Stimulated activated CD4-positive, alpha-beta T cell treated with anti-CD3 and anti-CD28 coated beads, Interleukin-1b, Interleukin-23, amount 100 ng/mL, for 48 hours (primary cell): Measurements from ENCODE around the gene DAB2IP.

Experiments used
- DNase-seq: peaks from one replicate; pipeline ENCODE4 v3.0.0-alpha.2; 2020

The DAB2IP gene

GRCh38 chr9:121767171-121767769, 115.8 kb downstream of the DAB2IP start:
- no peak for DNase-seq

DNA sequence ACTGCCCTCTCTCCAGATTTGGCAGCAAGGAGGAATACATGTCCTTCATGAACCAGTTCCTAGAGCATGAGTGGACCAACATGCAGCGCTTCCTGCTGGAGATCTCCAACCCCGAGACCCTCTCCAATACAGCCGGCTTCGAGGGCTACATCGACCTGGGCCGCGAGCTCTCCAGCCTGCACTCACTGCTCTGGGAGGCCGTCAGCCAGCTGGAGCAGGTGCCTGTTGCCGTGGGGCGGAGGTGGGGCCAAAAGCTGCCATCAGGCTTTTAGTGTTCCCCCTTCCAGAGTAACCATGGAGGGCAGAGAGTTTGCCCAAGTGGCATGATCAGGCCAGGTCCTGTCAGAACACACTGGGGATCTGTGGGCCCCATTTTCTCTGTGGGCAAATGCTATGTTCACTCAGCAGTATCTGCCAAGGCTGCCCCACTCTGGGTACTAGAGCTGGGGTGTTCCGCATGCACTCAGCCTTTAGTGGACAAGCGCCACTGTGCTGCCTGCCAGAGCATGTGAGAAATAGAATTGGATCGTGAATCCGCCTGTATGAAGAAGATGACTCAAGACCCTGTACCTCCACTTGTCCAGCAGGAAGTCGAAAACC, 117.1 kb downstream of the DAB2IP start:
- DNase-seq = no peak

DNA sequence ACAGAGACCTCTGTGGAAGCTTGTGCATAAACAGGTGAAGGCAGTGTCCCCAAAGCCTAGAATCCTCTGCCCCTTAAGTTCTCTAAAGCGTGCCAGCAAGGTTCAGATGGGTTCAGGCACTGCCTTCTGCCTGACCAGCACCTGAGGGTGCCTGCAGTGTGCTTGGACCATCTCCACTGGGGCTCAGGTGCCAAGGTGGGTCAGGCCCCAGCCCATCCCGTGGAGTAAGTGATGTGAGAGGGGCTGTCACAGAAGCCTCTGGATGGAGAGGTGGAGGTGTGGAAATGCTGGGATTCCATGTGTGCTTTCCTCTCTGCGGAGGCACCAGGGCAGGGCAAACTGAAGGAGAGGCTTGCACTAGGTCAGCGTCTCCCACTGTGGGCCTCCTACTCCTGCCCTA, 118.5 kb downstream of the DAB2IP start:
- no peak for DNase-seq

- DNase-seq = no peak
Measured at GRCh38 chr9:121770415-121771273, 119.2 kb downstream of the DAB2IP start.

GRCh38 chr9:121771418-121771817, 120.0 kb downstream of the DAB2IP start:
- no peak for DNase-seq

GRCh38 chr9:121771851-121772599, 120.6 kb downstream of the DAB2IP start:
- DNase-seq = no peak

DNA sequence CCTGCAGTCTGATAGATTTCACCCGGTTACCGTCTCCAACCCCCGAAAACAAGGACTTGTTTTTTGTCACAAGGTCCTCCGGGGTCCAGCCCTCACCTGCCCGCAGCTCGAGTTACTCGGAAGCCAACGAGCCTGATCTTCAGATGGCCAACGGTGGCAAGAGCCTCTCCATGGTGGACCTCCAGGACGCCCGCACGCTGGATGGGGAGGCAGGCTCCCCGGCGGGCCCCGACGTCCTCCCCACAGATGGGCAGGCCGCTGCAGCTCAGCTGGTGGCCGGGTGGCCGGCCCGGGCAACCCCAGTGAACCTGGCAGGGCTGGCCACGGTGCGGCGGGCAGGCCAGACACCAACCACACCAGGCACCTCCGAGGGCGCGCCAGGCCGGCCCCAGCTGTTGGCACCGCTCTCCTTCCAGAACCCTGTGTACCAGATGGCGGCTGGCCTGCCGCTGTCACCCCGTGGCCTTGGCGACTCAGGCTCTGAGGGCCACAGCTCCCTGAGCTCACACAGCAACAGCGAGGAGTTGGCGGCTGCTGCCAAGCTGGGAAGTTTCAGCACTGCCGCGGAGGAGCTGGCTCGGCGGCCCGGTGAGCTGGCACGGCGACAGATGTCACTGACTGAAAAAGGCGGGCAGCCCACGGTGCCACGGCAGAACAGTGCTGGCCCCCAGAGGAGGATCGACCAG, 121.3 kb downstream of the DAB2IP start:
- no peak for DNase-seq

DNA sequence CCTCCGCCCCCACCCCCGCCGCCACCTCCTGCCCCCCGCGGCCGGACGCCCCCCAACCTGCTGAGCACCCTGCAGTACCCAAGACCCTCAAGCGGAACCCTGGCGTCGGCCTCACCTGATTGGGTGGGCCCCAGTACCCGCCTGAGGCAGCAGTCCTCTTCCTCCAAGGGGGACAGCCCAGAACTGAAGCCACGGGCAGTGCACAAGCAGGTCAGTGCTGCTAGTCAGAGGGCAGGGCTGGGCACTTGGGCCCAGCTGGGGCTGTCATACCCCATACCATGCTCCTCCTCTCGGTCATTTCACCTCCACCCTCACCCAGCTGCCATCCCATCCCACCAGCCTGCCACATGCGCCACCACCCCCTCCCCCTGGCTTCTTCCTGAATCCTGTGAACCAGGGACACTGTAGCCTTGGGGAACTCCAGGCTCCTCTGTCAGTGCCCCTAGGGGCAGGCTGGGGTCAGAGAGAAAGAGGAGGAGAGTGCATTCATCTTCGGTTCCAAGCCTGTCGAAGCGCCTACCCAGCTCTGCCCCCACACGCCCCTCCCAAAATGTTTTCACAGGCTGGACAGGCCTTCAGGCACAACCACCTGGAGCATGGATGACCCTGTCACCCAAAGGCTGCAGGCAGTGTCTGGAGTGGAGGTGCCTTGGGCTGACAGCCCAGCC, 122.0 kb downstream of the DAB2IP start:
- no peak for DNase-seq

DNA sequence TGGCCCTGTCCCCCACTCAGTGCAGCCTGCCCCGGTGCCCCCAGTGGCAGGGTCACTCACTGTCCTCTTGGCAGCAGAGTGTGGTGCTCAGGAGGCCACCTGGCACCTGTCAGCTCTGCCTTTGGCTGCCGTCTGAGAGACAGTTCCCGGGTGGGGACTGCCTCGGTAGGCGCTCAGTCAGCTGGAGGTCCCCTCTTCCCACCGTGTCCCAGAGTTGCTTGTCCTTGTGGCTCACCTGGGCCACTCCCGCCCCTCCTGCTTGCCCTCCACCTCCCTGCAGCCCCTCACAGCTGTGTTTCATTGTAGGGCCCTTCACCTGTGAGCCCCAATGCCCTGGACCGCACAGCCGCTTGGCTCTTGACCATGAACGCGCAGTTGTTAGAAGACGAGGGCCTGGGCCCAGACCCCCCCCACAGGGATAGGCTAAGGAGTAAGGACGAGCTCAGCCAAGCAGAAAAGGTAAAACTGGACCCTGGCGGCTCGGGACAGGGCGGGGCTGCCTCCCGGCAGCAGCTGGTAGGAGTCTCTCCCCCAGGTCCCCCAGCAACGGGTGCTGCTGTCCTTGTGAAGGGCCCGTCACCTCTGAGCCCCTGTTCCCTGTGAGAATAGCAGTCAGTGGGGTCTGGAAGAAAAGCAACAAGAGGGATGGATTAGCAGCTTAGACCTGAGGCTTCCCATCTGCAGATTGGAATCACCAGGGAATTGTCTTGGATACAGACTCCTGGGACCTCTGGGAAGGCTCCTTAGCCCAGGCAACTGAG, 122.7 kb downstream of the DAB2IP start:
- no peak for DNase-seq

DNA sequence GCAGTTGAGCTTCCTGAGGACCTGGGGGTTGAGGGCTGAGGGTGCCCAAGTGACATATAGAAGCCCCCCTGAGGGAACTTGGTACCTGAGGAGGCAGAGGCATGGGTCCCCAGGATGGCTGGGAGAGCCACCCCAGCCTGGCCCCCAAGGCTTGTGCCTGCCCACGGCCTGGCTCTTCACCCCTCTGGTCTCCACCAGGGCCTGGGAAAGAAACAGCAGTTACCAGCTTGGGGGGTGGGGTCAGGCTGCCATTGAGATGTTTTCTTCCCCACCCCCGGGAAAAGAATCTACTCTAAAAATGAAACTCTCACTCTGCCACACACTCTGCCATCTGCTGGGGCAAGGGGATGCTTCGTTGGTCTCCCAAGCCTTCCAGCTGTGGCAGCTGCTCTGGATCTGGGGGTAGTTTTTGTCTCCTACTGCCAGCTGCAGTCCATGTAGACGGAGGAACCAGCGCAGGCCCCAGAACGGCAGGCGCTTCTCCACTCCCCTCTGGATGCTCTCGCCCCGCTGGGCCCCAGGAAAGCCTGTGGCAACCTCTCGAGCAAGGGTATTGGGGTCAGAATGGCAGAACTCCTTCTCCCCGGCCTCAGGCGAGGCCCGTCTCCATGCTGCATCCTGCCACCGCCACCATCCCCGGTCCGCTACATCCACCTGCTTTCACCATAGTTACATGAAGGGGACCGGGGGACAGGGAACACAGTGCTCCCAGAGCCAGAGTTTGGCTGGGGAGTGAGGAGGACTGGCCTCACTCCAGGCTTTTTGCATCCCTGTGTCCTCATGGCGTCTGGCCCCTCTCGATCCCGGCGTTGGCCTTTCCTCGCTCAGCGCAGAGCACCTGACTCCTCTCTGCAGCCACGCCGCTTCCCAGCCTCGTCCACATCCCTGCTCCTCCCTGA, 123.5 kb downstream of the DAB2IP start:
- DNase-seq = no peak

DNA sequence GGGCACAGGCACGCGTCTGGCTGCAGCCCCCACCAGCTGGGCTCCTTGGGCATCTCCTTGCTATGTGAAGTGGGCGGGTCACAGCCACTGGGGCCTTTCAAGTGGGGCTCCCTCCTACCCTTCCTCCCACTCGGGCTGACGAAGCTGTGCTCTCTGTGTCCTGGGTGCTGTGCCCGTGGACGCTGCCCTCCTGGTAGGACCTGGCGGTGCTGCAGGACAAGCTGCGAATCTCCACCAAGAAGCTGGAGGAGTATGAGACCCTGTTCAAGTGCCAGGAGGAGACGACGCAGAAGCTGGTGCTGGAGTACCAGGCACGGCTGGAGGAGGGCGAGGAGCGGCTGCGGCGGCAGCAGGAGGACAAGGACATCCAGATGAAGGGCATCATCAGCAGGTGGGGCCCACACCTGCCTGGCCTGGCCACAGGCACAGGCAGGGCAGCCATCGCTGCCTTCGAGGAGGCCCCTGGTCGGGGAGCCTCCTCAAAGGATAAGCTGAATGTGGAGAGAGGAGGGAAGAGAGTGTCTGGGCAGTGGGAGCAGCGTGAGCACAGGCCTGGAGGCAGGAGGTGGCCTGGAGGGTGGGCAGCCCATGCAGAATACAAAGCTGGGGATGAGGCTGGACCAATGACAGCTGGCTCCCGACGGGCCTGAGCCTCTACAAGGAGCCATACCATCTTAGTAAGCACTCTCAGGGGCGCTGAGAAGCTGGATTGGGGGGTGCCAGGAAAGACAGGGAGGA, 124.7 kb downstream of the DAB2IP start:
- no peak for DNase-seq

GRCh38 chr9:121776739-121777637, 125.6 kb downstream of the DAB2IP start:
- DNase-seq = no peak

DNA sequence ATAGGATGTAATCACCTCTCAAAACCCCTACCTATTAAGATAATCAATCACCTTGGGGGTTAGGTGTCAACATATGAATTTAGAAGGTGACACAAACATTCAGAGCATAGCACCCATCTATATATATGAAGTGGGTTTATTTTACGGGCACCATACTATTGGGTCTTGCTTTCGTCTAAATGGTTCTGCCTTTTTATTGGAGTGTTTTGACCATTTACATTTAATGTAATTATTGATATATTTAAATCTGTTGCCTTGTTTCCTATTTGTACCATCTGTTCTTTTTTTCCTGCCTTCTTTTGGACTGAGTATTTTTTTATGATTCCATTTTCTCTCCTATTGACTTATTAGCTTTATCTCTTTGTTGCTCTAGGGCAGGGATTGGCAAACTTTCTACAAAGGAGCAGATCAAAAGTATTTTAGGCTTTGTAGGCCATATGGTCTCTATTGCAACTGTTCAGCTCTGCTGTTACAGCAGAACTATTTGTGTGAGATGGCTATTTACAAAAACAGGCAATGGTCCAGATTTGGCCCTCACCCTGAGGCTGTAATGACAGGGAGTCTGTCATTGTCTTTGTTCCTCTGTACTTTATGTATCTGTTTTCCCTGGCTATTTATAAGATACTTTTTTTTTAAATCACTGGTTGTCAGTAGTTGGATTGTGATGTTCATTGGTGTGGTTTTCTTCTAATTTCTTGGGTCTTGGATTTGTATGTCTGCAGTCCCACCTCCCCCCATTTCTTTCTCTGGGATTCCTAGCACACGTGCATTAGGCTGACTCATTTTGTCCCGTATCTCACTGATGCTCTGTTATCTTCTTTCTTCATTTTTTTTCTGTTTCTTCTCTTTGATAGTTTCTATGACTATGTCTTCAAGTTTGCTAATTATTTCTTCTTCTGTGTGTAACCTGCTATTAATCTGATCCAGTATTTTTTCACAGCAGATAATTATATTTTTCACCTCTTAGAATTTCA, 127.1 kb downstream of the DAB2IP start:
- no peak for DNase-seq

DNA sequence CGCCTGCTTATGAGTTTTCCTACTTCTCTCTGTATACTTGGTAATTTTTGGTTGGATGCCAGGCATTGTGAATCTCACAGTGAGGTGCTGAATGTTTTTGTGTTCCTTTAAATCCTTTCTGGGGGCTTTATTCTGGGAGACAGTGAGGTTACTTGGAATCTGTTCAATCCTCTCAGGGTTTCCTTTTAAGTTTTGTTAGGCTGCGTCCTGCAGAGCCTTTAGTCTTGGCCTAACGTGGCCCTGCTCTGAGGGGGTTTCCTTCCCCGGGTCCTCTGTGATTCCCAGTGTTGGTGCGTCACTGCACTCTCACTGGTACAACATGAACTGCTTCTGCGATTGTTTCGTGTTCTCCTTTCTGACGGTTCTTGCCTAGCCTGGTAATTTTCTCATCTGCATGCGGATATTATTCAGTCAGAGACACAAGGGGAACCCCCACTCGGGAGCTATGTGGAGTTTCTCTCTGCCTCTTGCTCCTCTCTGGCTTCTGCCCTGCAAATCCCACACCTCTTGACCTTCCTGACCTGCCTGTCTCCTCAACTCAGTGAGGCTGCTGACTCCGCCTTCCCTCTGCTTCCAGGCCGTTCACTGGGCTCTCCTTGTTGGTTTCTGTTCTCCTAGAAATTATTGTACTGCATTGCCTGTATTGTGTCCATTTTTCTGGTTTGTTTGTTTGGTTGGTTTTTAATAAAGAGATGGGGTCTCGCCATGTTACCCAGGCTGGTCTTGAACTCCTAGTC, 128.1 kb downstream of the DAB2IP start:
- no peak for DNase-seq

- no peak for DNase-seq
Measured at GRCh38 chr9:121780177-121781040, 129.0 kb downstream of the DAB2IP start.
